Measurements from ENCODE around the gene GVQW3.

GRCh38 chr11:76379807-76380158 lies 1.3 kb upstream of the GVQW3 start:
- TF ChIP-seq POLR2AphosphoS5 (IDR thresholded peaks at IDR 0.05; ENCODE audit: low read depth, low read length) (no peak), REST (IDR thresholded peaks at IDR 0.05; ENCODE audit: insufficient read depth in 1 of 2, low read depth in 2 of 2, low read length in 2 of 2) (no peak), TAF1 (IDR thresholded peaks at IDR 0.05; ENCODE audit: borderline replicate concordance, insufficient read depth, low read length) (no peak), SIN3A (IDR thresholded peaks at IDR 0.05; ENCODE audit: borderline replicate concordance, insufficient read depth, low read length) (no peak)

Measured in PFSK-1 (cell line).